ENCODE results near the gene MOGAT1.

- TF ChIP-seq CTCF (IDR thresholded peaks at IDR 0.05; ENCODE audit: low read depth, low read length, missing input control) (no peak), TAF1 (conservative IDR thresholded peaks at IDR 0.05) (no peak), RAD21 (IDR thresholded peaks at IDR 0.05) (no peak), REST (IDR thresholded peaks at IDR 0.05) (no peak), ZBTB33 (IDR thresholded peaks at IDR 0.05) (no peak), GABPA (IDR thresholded peaks at IDR 0.05 in 1 of 2, conservative IDR thresholded peaks at IDR 0.05 in 1 of 2) (no peak)
These were observed 62.6 kb downstream of the MOGAT1 start for GRCh38 chr2:222733846-222734702.

Data from liver (tissue), 3 donors.